ENCODE data around the gene MARK4. TPM values are rescaled to one million over a fixed set of nuclear protein-coding genes. Genes with fewer than 3 reads are reported as not detected.

Gene MARK4
- polyA plus RNA-seq, 2 of the 4 experiments (the other 2 are of a cell fraction): 6.3 to 7.8 TPM

DNA sequence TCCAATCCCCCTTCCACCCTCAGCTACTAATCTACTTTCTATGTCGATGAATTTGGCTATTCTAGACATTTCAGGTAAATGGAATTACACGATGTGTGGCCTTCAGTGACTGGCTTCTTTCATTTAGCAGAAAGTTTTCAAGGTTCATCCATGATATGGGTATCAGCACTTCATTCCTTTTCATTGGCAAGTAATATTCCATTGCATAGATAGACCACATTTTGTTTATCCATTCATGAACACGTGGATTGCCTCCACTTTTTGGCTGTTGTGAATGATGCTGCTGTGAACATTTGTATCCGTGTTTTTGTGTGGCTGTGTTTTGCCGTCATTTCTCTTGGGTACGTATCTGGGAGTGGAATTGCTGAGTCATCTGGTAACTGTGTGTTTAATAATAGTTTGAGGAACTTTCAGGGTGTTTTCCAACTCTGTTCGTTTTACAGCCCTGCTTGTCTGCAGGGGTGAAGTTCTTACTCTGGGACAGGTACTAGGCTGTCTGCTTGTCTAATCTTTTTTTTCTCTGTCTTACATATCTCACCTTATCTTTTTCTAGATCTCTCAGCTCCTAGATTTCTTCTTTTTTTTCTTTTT is 32.5 kb downstream of the MARK4 start:
- DNase-seq (ENCODE audit: low read depth in 1 of 2, low spot score in 1 of 2): no peak
- WGBS (ENCODE audit: missing lambda C conversion rate): 62% methylated on average over 7 of the region's 7 CpGs
- ATAC-seq: no peak

GRCh38 chr19:45290381-45290931 is 39.4 kb downstream of the MARK4 start:
- Histone ChIP-seq H3K4me1 (no peaks in the 10 kb centered on the region), H3K4me2 (no peak overlapping the region), H3K4me3 (no peak overlapping the region), H3K27ac (no peak overlapping the region), H3K9me3 (no peaks in the 10 kb centered on the region)
- WGBS (ENCODE audit: missing lambda C conversion rate): 83% methylated on average over 2 of the region's 6 CpGs
- ChIA-PET CTCF (no interaction called here), POLR2A (no interaction called here)
- no peak for FAIRE-seq
- no peak for DNase-seq (ENCODE audit: low read depth in 1 of 2, low spot score in 1 of 2)
- TF ChIP-seq SREBF2 (IDR thresholded peaks at IDR 0.05): no peak
- TF ChIP-seq, protein P1, sequence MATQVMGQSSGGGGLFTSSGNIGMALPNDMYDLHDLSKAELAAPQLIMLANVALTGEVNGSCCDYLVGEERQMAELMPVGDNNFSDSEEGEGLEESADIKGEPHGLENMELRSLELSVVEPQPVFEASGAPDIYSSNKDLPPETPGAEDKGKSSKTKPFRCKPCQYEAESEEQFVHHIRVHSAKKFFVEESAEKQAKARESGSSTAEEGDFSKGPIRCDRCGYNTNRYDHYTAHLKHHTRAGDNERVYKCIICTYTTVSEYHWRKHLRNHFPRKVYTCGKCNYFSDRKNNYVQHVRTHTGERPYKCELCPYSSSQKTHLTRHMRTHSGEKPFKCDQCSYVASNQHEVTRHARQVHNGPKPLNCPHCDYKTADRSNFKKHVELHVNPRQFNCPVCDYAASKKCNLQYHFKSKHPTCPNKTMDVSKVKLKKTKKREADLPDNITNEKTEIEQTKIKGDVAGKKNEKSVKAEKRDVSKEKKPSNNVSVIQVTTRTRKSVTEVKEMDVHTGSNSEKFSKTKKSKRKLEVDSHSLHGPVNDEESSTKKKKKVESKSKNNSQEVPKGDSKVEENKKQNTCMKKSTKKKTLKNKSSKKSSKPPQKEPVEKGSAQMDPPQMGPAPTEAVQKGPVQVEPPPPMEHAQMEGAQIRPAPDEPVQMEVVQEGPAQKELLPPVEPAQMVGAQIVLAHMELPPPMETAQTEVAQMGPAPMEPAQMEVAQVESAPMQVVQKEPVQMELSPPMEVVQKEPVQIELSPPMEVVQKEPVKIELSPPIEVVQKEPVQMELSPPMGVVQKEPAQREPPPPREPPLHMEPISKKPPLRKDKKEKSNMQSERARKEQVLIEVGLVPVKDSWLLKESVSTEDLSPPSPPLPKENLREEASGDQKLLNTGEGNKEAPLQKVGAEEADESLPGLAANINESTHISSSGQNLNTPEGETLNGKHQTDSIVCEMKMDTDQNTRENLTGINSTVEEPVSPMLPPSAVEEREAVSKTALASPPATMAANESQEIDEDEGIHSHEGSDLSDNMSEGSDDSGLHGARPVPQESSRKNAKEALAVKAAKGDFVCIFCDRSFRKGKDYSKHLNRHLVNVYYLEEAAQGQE (IDR thresholded peaks at IDR 0.05): no peak
- TF ChIP-seq CHD2 (IDR thresholded peaks at IDR 0.05; ENCODE audit: low read length, partially characterized antibody): no peak
- no peak for TF ChIP-seq CBX8 (IDR thresholded peaks at IDR 0.05)
- TF ChIP-seq HOXB13 (CRISPR knock-in tag; IDR thresholded peaks at IDR 0.05; ENCODE audit: low read depth): no peak
- ATAC-seq: peak in 1 of 2 experiments; percentile 50; a peak in 2 of 6 replicates

More for the DNA sequence above, 32.5 kb downstream of the MARK4 start:
- TF ChIP-seq KDM1A (IDR thresholded peaks at IDR 0.05; ENCODE audit: low read depth): peak; percentile 77; the same call in 1 of the 2 replicates
- peak; percentile 84 for TF ChIP-seq MAFK (IDR thresholded peaks at IDR 0.05; ENCODE audit: partially characterized antibody)
- TF ChIP-seq FOSB (CRISPR knock-in tag; IDR thresholded peaks at IDR 0.05): no peak
- no peak for TF ChIP-seq HOXA7 (CRISPR knock-in tag; IDR thresholded peaks at IDR 0.05)
- peak; percentile 66 for TF ChIP-seq NFE2L2 (conservative IDR thresholded peaks at IDR 0.05; ENCODE audit: low read length)
- no peak for TF ChIP-seq FOXS1 (CRISPR knock-in tag; IDR thresholded peaks at IDR 0.05)
- TF ChIP-seq RCOR1 (IDR thresholded peaks at IDR 0.05; ENCODE audit: low read depth, low read length): no peak
- no peak for TF ChIP-seq ZSCAN20 (CRISPR knock-in tag; IDR thresholded peaks at IDR 0.05)
- TF ChIP-seq CHD4 (IDR thresholded peaks at IDR 0.05; ENCODE audit: borderline replicate concordance): 0 out of 2 replicates have a peak, but pooled peaks have one; percentile 16
- no peak for TF ChIP-seq FOSL2 (IDR thresholded peaks at IDR 0.05)
- no peak for TF ChIP-seq FOSL2 (CRISPR knock-in tag; IDR thresholded peaks at IDR 0.05)
- TF ChIP-seq CBX8 (IDR thresholded peaks at IDR 0.05): no peak
- TF ChIP-seq PHF8 (IDR thresholded peaks at IDR 0.05; ENCODE audit: borderline replicate concordance, low read depth): no peak
- no peak for TF ChIP-seq CTCF (IDR thresholded peaks at IDR 0.05)
- no peaks in the 10 kb centered on the region for H3K4me1 ChIP-seq
- H3K9me3 ChIP-seq: no peaks in the 10 kb centered on the region
- no peak overlapping the region for H3K27ac ChIP-seq
- POLR2A ChIA-PET: no interaction called here
- no peak overlapping the region for H3K4me2 ChIP-seq
- no peak overlapping the region for H3K4me3 ChIP-seq
- no peak for FAIRE-seq
- CTCF ChIA-PET: interaction anchor here (0.9 kb wide), 1 partner anchor 308 kb away, joined by 4 read pairs; no protein-coding TSS in a partner anchor

DNA sequence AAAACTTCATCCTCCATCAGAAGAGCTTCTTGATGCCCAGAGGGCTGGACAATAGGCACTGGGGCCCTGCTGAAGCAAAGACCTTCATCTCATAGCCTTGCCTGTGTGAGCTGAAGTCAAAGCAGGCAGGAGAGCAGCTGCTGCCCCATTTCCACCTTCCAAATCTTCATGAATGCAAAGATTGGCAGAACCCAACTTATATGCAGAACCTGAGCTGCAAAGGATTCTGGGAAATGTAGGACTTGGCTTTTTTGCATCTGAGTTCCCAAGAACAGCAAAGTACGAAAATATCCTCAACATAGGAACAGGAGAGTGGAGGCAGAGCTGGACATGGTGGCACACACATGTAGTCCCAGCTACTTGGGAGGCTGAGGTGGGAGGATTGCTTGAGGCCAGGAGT is 40.8 kb downstream of the MARK4 start:
- ChIA-PET POLR2A (no interaction called here), CTCF (interaction anchor here (0.6 to 2.2 kb wide), 3 partner anchors 16 to 86 kb away, joined by 3 to 8 read pairs (median 4); no protein-coding TSS in a partner anchor)
- WGBS (ENCODE audit: missing lambda C conversion rate): 83% methylated on average over 1 of the region's 1 CpG
- 0 out of 3 replicates have a peak, but pooled peaks cover 9% of the 10 kb centered on the region for H3K9me3 ChIP-seq
- H3K27ac ChIP-seq: no peak overlapping the region
- no peak for ATAC-seq
- no peak for DNase-seq (ENCODE audit: low read depth in 1 of 2, low spot score in 1 of 2)
- no peaks in the 10 kb centered on the region for H3K4me1 ChIP-seq
- FAIRE-seq: no peak
- H3K4me3 ChIP-seq: no peak overlapping the region
- no peak overlapping the region for H3K4me2 ChIP-seq
- no peak for TF ChIP-seq EHMT2 (IDR thresholded peaks at IDR 0.05; ENCODE audit: low read depth)
- no peak for TF ChIP-seq CBX2 (IDR thresholded peaks at IDR 0.05; ENCODE audit: borderline replicate concordance, low read depth)
- TF ChIP-seq CBX8 (IDR thresholded peaks at IDR 0.05): no peak
- no peak for TF ChIP-seq ZC3H11A (IDR thresholded peaks at IDR 0.05)
- TF ChIP-seq JUNB (IDR thresholded peaks at IDR 0.05): no peak
- no peak for TF ChIP-seq HOXA7 (CRISPR knock-in tag; IDR thresholded peaks at IDR 0.05)
- TF ChIP-seq, protein P2, sequence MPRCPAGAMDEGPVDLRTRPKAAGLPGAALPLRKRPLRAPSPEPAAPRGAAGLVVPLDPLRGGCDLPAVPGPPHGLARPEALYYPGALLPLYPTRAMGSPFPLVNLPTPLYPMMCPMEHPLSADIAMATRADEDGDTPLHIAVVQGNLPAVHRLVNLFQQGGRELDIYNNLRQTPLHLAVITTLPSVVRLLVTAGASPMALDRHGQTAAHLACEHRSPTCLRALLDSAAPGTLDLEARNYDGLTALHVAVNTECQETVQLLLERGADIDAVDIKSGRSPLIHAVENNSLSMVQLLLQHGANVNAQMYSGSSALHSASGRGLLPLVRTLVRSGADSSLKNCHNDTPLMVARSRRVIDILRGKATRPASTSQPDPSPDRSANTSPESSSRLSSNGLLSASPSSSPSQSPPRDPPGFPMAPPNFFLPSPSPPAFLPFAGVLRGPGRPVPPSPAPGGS (IDR thresholded peaks at IDR 0.05): no peak
- TF ChIP-seq ZFP36 (IDR thresholded peaks at IDR 0.05; ENCODE audit: borderline replicate concordance, partially characterized antibody): no peak
- no peak for TF ChIP-seq RARB (CRISPR knock-in tag; IDR thresholded peaks at IDR 0.05)
- no peak for TF ChIP-seq FOSB (CRISPR knock-in tag; IDR thresholded peaks at IDR 0.05)
- no peak for TF ChIP-seq HES2 (IDR thresholded peaks at IDR 0.05)
- no peak for TF ChIP-seq RCOR1 (IDR thresholded peaks at IDR 0.05; ENCODE audit: low read depth, low read length)
- no peak for TF ChIP-seq FOXS1 (CRISPR knock-in tag; IDR thresholded peaks at IDR 0.05)
